PC-3 (cell line): ENCODE results near the gene CAND2. TPM values are rescaled to one million over a fixed set of nuclear protein-coding genes. Genes with fewer than 3 reads are reported as not detected.

Experiments used
- ATAC-seq: fragments of 200-7000 bp; cut with Tn5 transposase; 2 replicates; pipeline ENCODE4 v1.9.1; 2020; ENCODE audit warnings: mild to moderate bottlenecking, moderate library complexity
- BruUV-seq: library from RNA; stranded (reverse); fragments of 400-500 nt; replicated peaks from 2 replicates; lab custom pipeline; 2021; lab: Mats Ljungman, UMichigan
- CTCF ChIA-PET: fragments of 300-600 bp; sonication (Branson Sonifier 250); formaldehyde crosslinking; loops from one replicate; lab custom pipeline; 2022; ENCODE audit warnings: antibody characterized with exemption; lab: Charles Lee
- POLR2A ChIA-PET: fragments of 300-600 bp; sonication (Branson Sonifier 250); formaldehyde crosslinking; loops from one replicate; lab custom pipeline; 2022; ENCODE audit warnings: antibody characterized with exemption; ENCODE audit not compliant: unreplicated experiment; lab: Charles Lee
- DNase-seq: peaks from one replicate; pipeline ENCODE4 v3.0.0-alpha.2; 2015
- H2AFZ ChIP-seq: fragments of 300-600 bp; sonication (generic); 2 replicates; pipeline ENCODE4 v1.6.0; 2016; ENCODE audit warnings: antibody characterized with exemption, low read length
- H3F3A ChIP-seq: fragments of 300-600 bp; sonication (generic); one replicate; pipeline ENCODE4 v1.6.0; 2017; ENCODE audit warnings: antibody characterized with exemption, low read length, control low read depth, mild to moderate bottlenecking; ENCODE audit not compliant: unreplicated experiment
- H3K27ac ChIP-seq: fragments of 300-600 bp; sonication (generic); 2 replicates; pipeline ENCODE4 v1.5.1; 2016; ENCODE audit warnings: mild to moderate bottlenecking, low read length
- H3K27me3 ChIP-seq: fragments of 300-600 bp; sonication (generic); 2 replicates; pipeline ENCODE4 v1.6.1; 2016; ENCODE audit warnings: low read length, mixed read lengths
- H3K36me3 ChIP-seq: fragments of 300-600 bp; sonication (generic); 2 replicates; pipeline ENCODE4 v1.6.1; 2016; ENCODE audit warnings: low read depth, mixed run types, low read length, mixed read lengths
- H3K4me1 ChIP-seq: fragments of 300-600 bp; sonication (generic); 2 replicates; pipeline ENCODE4 v1.5.1; 2016; ENCODE audit warnings: low read length; ENCODE audit not compliant: insufficient read depth
- H3K4me2 ChIP-seq: fragments of 300-600 bp; sonication (generic); 2 replicates; pipeline ENCODE4 v1.6.0; 2016; ENCODE audit warnings: low read length
- H3K4me3 ChIP-seq: fragments of 300-600 bp; sonication (generic); 2 replicates; pipeline ENCODE4 v1.5.1; 2016; ENCODE audit warnings: mild to moderate bottlenecking, low read length, mixed read lengths
- H3K79me2 ChIP-seq: fragments of 300-600 bp; sonication (generic); 2 replicates; pipeline ENCODE4 v1.6.1; 2017; ENCODE audit warnings: low read length, mixed read lengths
- H3K9ac ChIP-seq: fragments of 300-600 bp; sonication (generic); 2 replicates; pipeline ENCODE4 v1.6.0; 2016; ENCODE audit warnings: mild to moderate bottlenecking, low read length
- H3K9me2 ChIP-seq: fragments of 300-600 bp; sonication (generic); replicated peaks from 2 replicates; pipeline ENCODE4 v1.6.1; 2016; ENCODE audit warnings: mixed run types, low read length, mixed read lengths
- H3K9me3 ChIP-seq: fragments of 300-600 bp; sonication (generic); 2 replicates; pipeline ENCODE4 v1.6.1; 2016; ENCODE audit warnings: low read length, mixed read lengths
- H4K20me1 ChIP-seq: fragments of 300-600 bp; sonication (generic); 2 replicates; pipeline ENCODE4 v1.6.1; 2016; ENCODE audit warnings: low read length, mixed read lengths
- CTCF ChIP-seq: fragments of 300-600 bp; sonication (generic); conservative IDR thresholded peaks from 2 replicates; pipeline ENCODE4 v1.5.1; 2017; ENCODE audit warnings: antibody characterized with exemption, low read depth, mild to moderate bottlenecking, low read length
- EZH2 ChIP-seq: fragments of 300-600 bp; sonication (generic); IDR thresholded peaks from one replicate; pipeline ENCODE4 v1.6.1; 2017; ENCODE audit warnings: antibody characterized with exemption, mild to moderate bottlenecking, low read length; ENCODE audit not compliant: unreplicated experiment
- EZH2phosphoT487 ChIP-seq: fragments of 300-600 bp; sonication (generic); IDR thresholded peaks from 2 replicates; pipeline ENCODE4 v1.6.1; 2018; ENCODE audit warnings: mild to moderate bottlenecking, antibody characterized with exemption, low read length, borderline replicate concordance
- intact Hi-C: fragments of 100-400 bp; cut with micrococcal nuclease; formaldehyde crosslinking; loops from 2 replicates; pipeline ENCODE4 v1.9.0; 2023
- total RNA-seq: library from RNA; depleted of rRNA; stranded (reverse); fragments of >200 nt; gene quantifications from 2 replicates; pipeline ENCODE4 v1.2.3, GENCODE V29; 2014

CAND2 gene
- total RNA-seq, 1 experiment from 2014 or later: 4.8 TPM

DNA sequence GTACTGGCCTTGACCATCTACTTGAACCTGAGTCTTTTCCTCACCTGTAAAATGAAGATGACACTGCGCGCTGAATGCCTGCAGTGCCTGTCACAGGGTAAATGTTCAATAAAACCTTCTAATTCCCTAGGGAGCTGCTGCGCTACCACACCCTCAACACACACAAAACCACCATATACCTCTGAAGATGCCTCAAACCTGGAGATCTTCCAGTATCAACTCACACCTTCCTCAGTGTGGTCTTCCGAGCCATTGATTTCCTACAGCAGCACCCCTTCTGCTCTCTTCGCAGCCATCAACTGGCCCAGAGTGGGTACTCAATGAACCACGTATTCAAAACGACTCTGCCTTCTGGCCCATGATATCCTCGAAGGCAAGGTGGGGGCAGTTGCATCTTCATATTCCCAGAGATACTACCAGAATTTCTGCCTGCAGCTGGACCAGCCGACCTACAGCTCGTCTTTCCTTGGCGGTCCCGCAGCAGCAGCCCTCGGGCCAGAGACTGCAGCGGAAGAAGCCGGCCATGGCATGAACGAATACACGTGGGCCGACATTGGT is 44.2 kb downstream of the CAND2 start:
- POLR2A ChIA-PET: no interaction called here
- DNase-seq (no peak), ATAC-seq (peak; percentile 11; the same call in 1 of the 2 replicates)
- no peak overlapping the region for H2AFZ ChIP-seq
- H3K4me1 ChIP-seq: peaks cover 30% of the 10 kb centered on the region
- H3K27me3 ChIP-seq: no peaks in the 10 kb centered on the region
- peak overlapping the region; percentile 99 for H3K4me3 ChIP-seq
- H3K4me2 ChIP-seq: peak overlapping the region; percentile 94
- no peaks in the 10 kb centered on the region for H3K9me2 ChIP-seq
- no peak for TF ChIP-seq CTCF
- no peak for TF ChIP-seq EZH2phosphoT487
- TF ChIP-seq EZH2: no peak
- H3K27ac ChIP-seq: peak overlapping the region; percentile 55
- peaks cover 53% of the 10 kb centered on the region for H4K20me1 ChIP-seq
- peaks cover 57% of the 10 kb centered on the region for H3K79me2 ChIP-seq
- H3K9ac ChIP-seq: peak overlapping the region; percentile 100
- CTCF ChIA-PET: no interaction called here
- intact Hi-C loops: loop anchor here (1.0 to 2.0 kb wide), 2 partner anchors 11 to 50 kb away; no protein-coding TSS in a partner anchor
- peaks cover 6% of the 10 kb centered on the region for H3F3A ChIP-seq
- no peaks in the 10 kb centered on the region for H3K9me3 ChIP-seq
- BruUV-seq: TSS peak; percentile 89
- H3K36me3 ChIP-seq: peaks cover 53% of the 10 kb centered on the region

GRCh38 chr3:12841149-12841969 is 44.9 kb downstream of the CAND2 start, which contains the start of gene RPL32:
TSS of gene RPL32 (minus strand) at chr3:12841565. CDS start at chr3:12840237, 1,328 bp downstream.
- H3F3A ChIP-seq: peaks cover 4% of the 10 kb centered on the region
- ChIA-PET CTCF (interaction anchor here (0.6 to 1.6 kb wide), 8 partner anchors 12 to 639 kb away, joined by 3 to 10 read pairs (median 5); partner anchors contain the start of gene HDAC11), POLR2A (interaction anchor here (0.7 kb wide), 1 partner anchor 78 kb away, joined by 4 read pairs; no protein-coding TSS in a partner anchor)

More at GRCh38 chr3:12841149-12841969, 44.9 kb downstream of the CAND2 start, which contains the start of gene RPL32:
- peak within 1 kb of the TSS; percentile 94 for H3K4me2 ChIP-seq
- H3K9me2 ChIP-seq: no peaks in the 10 kb centered on the region
- DNase-seq (peak; percentile 96), ATAC-seq (peak; percentile 82)
- H3K79me2 ChIP-seq: peaks cover 50% of the 10 kb centered on the region
- intact Hi-C loops: loop anchor here (1.0 to 2.0 kb wide), 2 partner anchors 12 to 51 kb away; no protein-coding TSS in a partner anchor
- H3K9ac ChIP-seq: peak within 1 kb of the TSS; percentile 100
- no peaks in the 10 kb centered on the region for H3K9me3 ChIP-seq
- H3K4me1 ChIP-seq: peaks cover 30% of the 10 kb centered on the region
- H3K4me3 ChIP-seq: peak within 1 kb of the TSS; percentile 99
- no TSS peak for BruUV-seq
- TF ChIP-seq CTCF (peak; percentile 87), EZH2phosphoT487 (no peak)
- peaks cover 46% of the 10 kb centered on the region for H4K20me1 ChIP-seq
- H3K27me3 ChIP-seq: no peaks in the 10 kb centered on the region
- peak within 1 kb of the TSS; percentile 55 for H3K27ac ChIP-seq
- peak within 1 kb of the TSS; percentile 77 for H2AFZ ChIP-seq
- H3K36me3 ChIP-seq: peaks cover 46% of the 10 kb centered on the region
